GM06990 (cell line): Measurements from ENCODE around the gene SH3PXD2A.

Source experiments
- DNase-seq: peaks from one replicate; pipeline ENCODE4 v3.0.0-alpha.2; 2011; ENCODE audit not compliant: insufficient read length; ENCODE audit errors: extremely low read depth
- H3K27me3 ChIP-seq: replicated peaks from 2 replicates; pipeline ENCODE4 v1.6.0; 2011; ENCODE audit warnings: low read length; ENCODE audit not compliant: control insufficient read depth, insufficient read depth
- H3K36me3 ChIP-seq: 2 replicates; pipeline ENCODE4 v1.5.1; 2011; ENCODE audit warnings: low read length; ENCODE audit not compliant: control insufficient read depth, insufficient read depth
- H3K4me3 ChIP-seq: replicated peaks from 2 replicates; pipeline ENCODE4 v1.5.1; 2011; ENCODE audit warnings: low read depth, mild to moderate bottlenecking, control low read depth, low read length
- TF ChIP-seq, protein P1 (sequence below): IDR thresholded peaks from 2 replicates; pipeline ENCODE4 v1.5.1; 2011; ENCODE audit warnings: low read length, control low read depth, mild to moderate bottlenecking, inconsistent platforms; ENCODE audit not compliant: insufficient read depth, poor library complexity, severe bottlenecking

Gene SH3PXD2A

DNA sequence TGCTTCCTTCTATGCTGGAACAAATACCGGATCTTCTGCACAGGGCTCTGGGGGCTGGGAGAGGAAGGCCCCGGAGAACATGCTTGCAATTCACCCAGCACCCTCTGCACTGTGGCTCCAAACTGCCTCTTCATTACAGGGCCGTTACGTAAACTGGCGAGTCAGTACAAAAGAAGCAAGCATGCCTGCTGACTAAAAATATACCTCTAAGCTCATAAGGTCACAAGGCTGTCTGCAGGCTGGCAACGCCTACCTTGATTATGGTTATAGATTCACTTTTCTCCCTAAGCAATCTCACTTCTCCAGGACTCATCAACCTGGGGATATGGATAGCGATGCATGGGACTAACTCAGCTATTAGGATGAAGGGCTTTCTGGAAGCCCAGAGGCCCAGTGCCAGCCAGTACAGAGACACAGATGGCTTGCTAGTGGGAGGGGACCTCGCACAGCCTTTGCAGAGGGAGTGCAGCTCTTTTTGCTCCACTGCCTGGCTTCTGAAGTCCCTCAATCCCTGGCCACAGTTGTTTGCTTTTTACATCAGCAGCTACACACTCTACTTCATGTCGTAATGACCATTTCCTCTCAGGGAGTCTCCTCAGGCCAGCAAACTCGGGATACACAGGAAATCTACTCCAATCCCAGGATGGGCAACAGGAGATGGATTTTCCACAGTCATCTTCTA lies 96.1 kb downstream of the SH3PXD2A start:
- DNase-seq: no peak

DNA sequence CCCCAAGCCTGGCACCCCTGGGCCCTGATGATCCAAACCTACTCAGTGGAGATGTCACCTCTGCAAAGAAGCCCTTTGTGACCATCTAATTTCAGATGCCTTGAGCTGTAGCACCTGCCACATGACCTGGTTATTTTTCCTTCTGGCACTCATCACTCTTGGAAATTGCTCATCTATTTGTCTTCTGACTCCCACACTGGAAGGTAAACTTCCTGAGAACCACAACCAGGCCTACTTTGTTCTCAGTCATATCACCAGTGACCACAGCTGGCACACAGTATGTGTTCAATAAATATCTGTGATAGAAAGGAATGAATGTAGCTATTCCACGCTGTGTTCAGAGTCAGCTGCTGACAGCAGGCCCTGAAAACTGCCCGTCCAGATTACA lies 97.1 kb downstream of the SH3PXD2A start:
- H3K36me3 ChIP-seq: no peaks in the 10 kb centered on the region
- H3K4me3 ChIP-seq: no peak overlapping the region
- H3K27me3 ChIP-seq: no peaks in the 10 kb centered on the region
- TF ChIP-seq, protein P1, sequence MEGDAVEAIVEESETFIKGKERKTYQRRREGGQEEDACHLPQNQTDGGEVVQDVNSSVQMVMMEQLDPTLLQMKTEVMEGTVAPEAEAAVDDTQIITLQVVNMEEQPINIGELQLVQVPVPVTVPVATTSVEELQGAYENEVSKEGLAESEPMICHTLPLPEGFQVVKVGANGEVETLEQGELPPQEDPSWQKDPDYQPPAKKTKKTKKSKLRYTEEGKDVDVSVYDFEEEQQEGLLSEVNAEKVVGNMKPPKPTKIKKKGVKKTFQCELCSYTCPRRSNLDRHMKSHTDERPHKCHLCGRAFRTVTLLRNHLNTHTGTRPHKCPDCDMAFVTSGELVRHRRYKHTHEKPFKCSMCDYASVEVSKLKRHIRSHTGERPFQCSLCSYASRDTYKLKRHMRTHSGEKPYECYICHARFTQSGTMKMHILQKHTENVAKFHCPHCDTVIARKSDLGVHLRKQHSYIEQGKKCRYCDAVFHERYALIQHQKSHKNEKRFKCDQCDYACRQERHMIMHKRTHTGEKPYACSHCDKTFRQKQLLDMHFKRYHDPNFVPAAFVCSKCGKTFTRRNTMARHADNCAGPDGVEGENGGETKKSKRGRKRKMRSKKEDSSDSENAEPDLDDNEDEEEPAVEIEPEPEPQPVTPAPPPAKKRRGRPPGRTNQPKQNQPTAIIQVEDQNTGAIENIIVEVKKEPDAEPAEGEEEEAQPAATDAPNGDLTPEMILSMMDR: no peak
- no peak for DNase-seq

More for the DNA sequence above, 96.1 kb downstream of the SH3PXD2A start:
- H3K36me3 ChIP-seq: no peaks in the 10 kb centered on the region
- TF ChIP-seq, protein P1: no peak
- H3K4me3 ChIP-seq: no peak overlapping the region
- no peaks in the 10 kb centered on the region for H3K27me3 ChIP-seq

DNA sequence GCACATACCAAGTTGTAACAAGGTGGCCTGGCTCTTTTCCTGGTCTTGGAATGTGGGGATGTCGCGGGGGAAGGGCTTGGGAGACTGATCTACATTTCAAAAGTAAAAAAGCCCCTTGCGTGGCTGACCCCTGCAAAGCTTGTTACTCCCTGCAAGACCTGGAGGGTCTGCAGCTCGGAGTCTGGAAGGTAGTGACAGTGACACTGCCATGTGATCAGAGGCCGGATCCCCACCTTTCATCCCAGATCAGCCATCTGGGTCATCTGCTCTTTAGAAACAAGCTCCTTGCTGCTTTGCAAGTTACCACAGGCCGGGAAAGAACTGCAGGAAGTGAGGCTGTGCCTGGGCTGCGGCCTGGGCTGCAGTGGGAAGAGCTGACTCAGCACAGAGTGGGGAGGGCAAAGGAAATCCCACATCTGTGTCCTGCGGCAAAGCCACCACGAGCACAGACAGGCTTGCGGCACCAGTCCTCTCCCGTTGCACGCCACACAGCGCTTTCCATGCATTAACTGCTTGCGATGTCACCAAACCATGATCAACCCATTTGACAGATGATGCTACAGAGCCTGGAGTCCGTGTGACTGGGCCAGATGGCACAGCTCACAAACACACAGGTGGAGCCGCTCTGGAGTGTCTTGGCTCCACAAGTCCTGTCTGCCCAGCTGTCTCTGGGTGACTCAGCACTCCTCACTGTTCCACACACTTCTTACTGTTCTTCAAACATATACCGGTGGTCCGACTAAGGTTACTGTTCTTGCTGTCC lies 97.7 kb downstream of the SH3PXD2A start:
- TF ChIP-seq, protein P1: no peak
- no peak for DNase-seq

DNA sequence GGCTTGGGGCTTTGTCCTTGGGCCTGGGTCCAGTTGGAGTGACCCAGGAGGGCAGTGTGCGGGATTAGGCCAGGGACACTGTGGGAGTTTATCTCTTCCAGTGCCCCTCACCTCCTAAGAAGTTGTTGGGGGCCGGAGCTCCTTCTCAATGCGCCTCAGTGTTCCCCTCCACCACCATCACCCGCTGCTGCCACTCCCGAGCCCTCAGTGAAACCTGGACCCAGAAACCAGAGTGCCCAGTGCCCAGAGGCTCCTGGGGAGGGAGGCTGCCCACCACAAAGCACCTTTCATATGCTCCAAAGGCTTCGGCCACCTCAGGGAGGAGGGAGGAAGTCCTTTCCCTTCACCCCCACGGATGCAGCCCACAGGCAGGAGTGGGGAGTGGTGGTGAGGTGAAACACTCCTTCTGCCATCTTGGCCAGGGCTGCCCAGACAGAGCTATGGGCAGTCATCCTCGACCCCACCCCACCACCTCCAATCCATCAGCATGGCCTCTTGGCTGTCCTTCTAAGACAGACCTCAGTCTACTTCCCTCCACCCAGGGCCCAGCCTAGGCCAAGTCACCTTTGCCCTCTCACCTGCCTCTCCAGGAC lies 99.0 kb downstream of the SH3PXD2A start:
- DNase-seq: no peak
- TF ChIP-seq, protein P1: no peak
- no peak overlapping the region for H3K4me3 ChIP-seq
- H3K36me3 ChIP-seq: no peaks in the 10 kb centered on the region
- H3K27me3 ChIP-seq: no peaks in the 10 kb centered on the region

More for the DNA sequence above, 97.7 kb downstream of the SH3PXD2A start:
- H3K27me3 ChIP-seq: no peaks in the 10 kb centered on the region
- H3K4me3 ChIP-seq: no peak overlapping the region
- H3K36me3 ChIP-seq: no peaks in the 10 kb centered on the region

DNA sequence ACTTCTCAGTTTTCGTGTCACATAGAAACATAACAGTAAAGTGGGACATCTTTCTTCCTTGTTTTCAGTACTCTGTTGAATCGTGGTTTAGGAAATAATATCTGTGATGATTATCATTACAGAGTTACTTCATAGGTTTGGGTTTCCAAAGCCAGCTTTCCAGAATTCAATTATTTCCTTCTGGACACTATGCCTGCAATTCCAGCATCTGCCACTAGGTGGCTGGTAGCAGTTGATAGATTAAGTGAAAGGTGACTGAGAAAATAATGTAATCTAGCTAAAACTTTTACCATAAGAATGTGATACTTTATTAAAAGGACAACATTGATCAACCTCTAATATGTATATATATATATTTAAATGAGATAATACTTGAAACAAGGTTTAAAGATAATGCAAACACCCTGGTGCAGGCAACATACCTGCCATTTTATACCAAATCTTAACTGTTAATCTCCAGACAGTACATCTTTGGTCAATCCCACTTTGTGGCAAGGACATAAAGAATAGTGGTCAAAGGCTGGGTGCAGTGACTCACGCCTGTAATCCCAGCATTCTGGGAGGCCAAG lies 102.6 kb downstream of the SH3PXD2A start:
- DNase-seq: no peak
- TF ChIP-seq, protein P1: peak; percentile 77
- H3K4me3 ChIP-seq: no peak overlapping the region

More for the DNA sequence above, 102.6 kb downstream of the SH3PXD2A start:
- no peaks in the 10 kb centered on the region for H3K27me3 ChIP-seq
- H3K36me3 ChIP-seq: no peaks in the 10 kb centered on the region
